Neuronal stem cell (in vitro differentiated cells): ENCODE results near the gene EPB41L2.

Experiments used
- DNase-seq: peaks from one replicate; pipeline ENCODE4 v3.0.0-alpha.2; 2013; ENCODE audit warnings: low spot score
- H2AFZ ChIP-seq: one replicate; pipeline ENCODE4 v1.6.1; 2013; ENCODE audit warnings: mild to moderate bottlenecking, low read length, inconsistent platforms
- H2AK5ac ChIP-seq: 2 replicates; pipeline ENCODE4 v1.6.1; 2013; ENCODE audit warnings: low read depth, mild to moderate bottlenecking, inconsistent platforms, low read length, moderate library complexity, mixed read lengths
- H2BK120ac ChIP-seq: 2 replicates; pipeline ENCODE4 v1.6.1; 2013; ENCODE audit warnings: low read depth, mild to moderate bottlenecking, inconsistent platforms, low read length, moderate library complexity, mixed read lengths
- H2BK12ac ChIP-seq: one replicate; pipeline ENCODE4 v1.6.1; 2013; ENCODE audit warnings: low read length, inconsistent platforms
- H2BK15ac ChIP-seq: 2 replicates; pipeline ENCODE4 v1.6.1; 2013; ENCODE audit warnings: mild to moderate bottlenecking, low read length, inconsistent platforms, mixed read lengths
- H2BK5ac ChIP-seq: one replicate; pipeline ENCODE4 v1.6.1; 2013; ENCODE audit warnings: inconsistent platforms, mild to moderate bottlenecking, low read length, moderate library complexity
- H3K14ac ChIP-seq: one replicate; pipeline ENCODE4 v1.6.1; 2013; ENCODE audit warnings: low read length, inconsistent platforms
- H3K18ac ChIP-seq: 2 replicates; pipeline ENCODE4 v1.6.1; 2013; ENCODE audit warnings: low read length, inconsistent platforms
- H3K23ac ChIP-seq: 2 replicates; pipeline ENCODE4 v1.6.1; 2013; ENCODE audit warnings: low read depth, mild to moderate bottlenecking, mixed read lengths, low read length, inconsistent platforms; ENCODE audit not compliant: poor library complexity
- H3K27ac ChIP-seq: replicated peaks from 3 replicates; pipeline ENCODE4 v1.5.1; 2013; ENCODE audit warnings: low read length, inconsistent platforms
- H3K27me3 ChIP-seq, 3 experiments: 2 replicates each; pipeline ENCODE4 v1.6.1; 2013; ENCODE audit warnings: low read length in 3 of 3, mild to moderate bottlenecking in 2 of 3, inconsistent platforms in 1 of 3, low read depth in 1 of 3, mixed read lengths in 1 of 3, moderate library complexity in 1 of 3; ENCODE audit not compliant: control insufficient read depth in 3 of 3, insufficient read depth in 3 of 3
- H3K36me3 ChIP-seq, 2 donors: replicated peaks in 1 of 2; 2 replicates each; pipeline ENCODE4 v1.6.1; 2013; ENCODE audit warnings: low read length in 2 of 2; ENCODE audit not compliant: control insufficient read depth in 2 of 2, insufficient read depth in 2 of 2
- H3K4ac ChIP-seq: 2 replicates; pipeline ENCODE4 v1.6.1; 2013; ENCODE audit warnings: inconsistent platforms, mild to moderate bottlenecking, low read length, moderate library complexity
- H3K4me1 ChIP-seq, 2 donors: 1 replicate in 1 of 2; 2 replicates in 1 of 2; pipeline ENCODE4 v1.6.1; 2013; ENCODE audit warnings: low read length in 2 of 2, low read depth in 1 of 2; ENCODE audit not compliant: control insufficient read depth in 2 of 2, insufficient read depth in 1 of 2
- H3K4me2 ChIP-seq: one replicate; pipeline ENCODE4 v1.6.1; 2013; ENCODE audit warnings: mild to moderate bottlenecking, low read length, inconsistent platforms; ENCODE audit not compliant: insufficient read depth, poor library complexity, severe bottlenecking
- H3K4me3 ChIP-seq, 2 donors: 2 replicates each; pipeline ENCODE4 v1.5.1; 2013; ENCODE audit warnings: low read length in 2 of 2, mild to moderate bottlenecking in 2 of 2, inconsistent platforms in 1 of 2, moderate library complexity in 1 of 2
- H3K79me1 ChIP-seq: one replicate; pipeline ENCODE4 v1.6.1; 2013; ENCODE audit warnings: low read depth, mild to moderate bottlenecking, inconsistent platforms, low read length, moderate library complexity
- H3K9ac ChIP-seq: one replicate; pipeline ENCODE4 v1.6.1; 2013; ENCODE audit warnings: mild to moderate bottlenecking, low read depth, low read length, inconsistent platforms; ENCODE audit not compliant: poor library complexity
- H3K9me3 ChIP-seq, 2 donors: replicated peaks in 1 of 2; 2 replicates each; pipeline versions ENCODE3 to v1.6.1; 2013; ENCODE audit warnings: low read length in 2 of 2, mild to moderate bottlenecking in 2 of 2, inconsistent platforms in 1 of 2, low read depth in 1 of 2, mixed read lengths in 1 of 2, moderate library complexity in 1 of 2; ENCODE audit not compliant: control insufficient read depth in 2 of 2, insufficient read depth in 1 of 2
- H4K8ac ChIP-seq: one replicate; pipeline ENCODE4 v1.6.1; 2013; ENCODE audit warnings: low read depth, mild to moderate bottlenecking, inconsistent platforms, low read length, moderate library complexity
- H4K91ac ChIP-seq: one replicate; pipeline ENCODE4 v1.6.1; 2013; ENCODE audit warnings: low read length, low read depth, mild to moderate bottlenecking, inconsistent platforms; ENCODE audit not compliant: poor library complexity
- WGBS, 2 donors: extraction: QIAGEN DNeasy Blood & Tissue Kit; methylation state at CpG; one replicate each; pipeline ENCODE4 v1.1.7; 2013; ENCODE audit warnings: missing lambda C conversion rate in 2 of 2, mixed read lengths in 1 of 2; ENCODE audit not compliant: insufficient read length in 2 of 2, insufficient replicate concordance in 1 of 2; ENCODE audit errors: extremely low coverage in 2 of 2; 5-methylcytosine and 5-hydroxymethylcytosine counted together

The EPB41L2 gene

DNA sequence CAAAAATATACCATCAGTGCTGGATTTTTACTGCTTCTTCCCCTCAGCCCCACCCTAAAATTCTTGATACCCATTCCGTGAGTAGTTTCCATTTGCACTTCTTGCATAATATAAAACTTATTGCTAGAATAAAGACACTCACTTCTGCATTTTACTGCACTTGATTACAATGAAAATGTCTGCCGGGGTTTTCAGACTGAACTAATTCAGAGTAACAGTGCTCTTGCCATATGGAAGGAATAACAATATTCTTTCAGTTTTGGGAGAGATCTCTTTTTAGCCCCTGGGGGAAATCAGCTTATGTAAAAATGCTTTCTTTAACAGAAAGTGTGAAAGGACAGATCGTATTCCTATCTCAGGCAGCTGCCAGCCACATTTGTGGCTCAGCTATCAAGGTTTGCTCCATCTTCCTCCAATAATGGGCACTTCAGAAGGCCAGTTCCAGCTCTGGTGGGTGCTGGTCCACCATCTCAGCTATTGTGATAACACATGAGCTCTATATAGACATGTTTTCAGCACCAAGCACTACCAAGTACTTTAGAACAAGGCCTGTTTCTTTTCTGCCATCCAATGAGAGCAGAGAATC, 226.9 kb downstream of the EPB41L2 start:
- H3K9me3 ChIP-seq, result peaks cover 0 to 3% of the 10 kb centered on the region in 2 donors
- H3K4me1 ChIP-seq, result no peaks in the 10 kb centered on the region
- H3K4ac ChIP-seq, result no peak overlapping the region
- H2BK15ac ChIP-seq, result no peak overlapping the region
- H2AFZ ChIP-seq, result no peak overlapping the region
- H3K23ac ChIP-seq, result no peak overlapping the region
- WGBS, 2 donors, result no CpG with 5 or more reads among the region's 3 CpGs
- H2AK5ac ChIP-seq, result no peak overlapping the region
- H2BK12ac ChIP-seq, result no peak overlapping the region
- no peak for DNase-seq
- no peak overlapping the region for H3K27ac ChIP-seq
- no peak overlapping the region for H4K91ac ChIP-seq
- no peak overlapping the region for H3K4me2 ChIP-seq
- no peak overlapping the region for H2BK5ac ChIP-seq
- H2BK120ac ChIP-seq, result no peak overlapping the region
- no peaks in the 10 kb centered on the region for H3K79me1 ChIP-seq
- H3K18ac ChIP-seq, result no peak overlapping the region
- no peak overlapping the region for H3K14ac ChIP-seq
- peaks cover 0 to 5% of the 10 kb centered on the region in 2 donors for H3K36me3 ChIP-seq
- H3K9ac ChIP-seq, result no peak overlapping the region
- no peak overlapping the region for H3K4me3 ChIP-seq
- H3K27me3 ChIP-seq, result no peaks in the 10 kb centered on the region
- H4K8ac ChIP-seq, result no peak overlapping the region

DNA sequence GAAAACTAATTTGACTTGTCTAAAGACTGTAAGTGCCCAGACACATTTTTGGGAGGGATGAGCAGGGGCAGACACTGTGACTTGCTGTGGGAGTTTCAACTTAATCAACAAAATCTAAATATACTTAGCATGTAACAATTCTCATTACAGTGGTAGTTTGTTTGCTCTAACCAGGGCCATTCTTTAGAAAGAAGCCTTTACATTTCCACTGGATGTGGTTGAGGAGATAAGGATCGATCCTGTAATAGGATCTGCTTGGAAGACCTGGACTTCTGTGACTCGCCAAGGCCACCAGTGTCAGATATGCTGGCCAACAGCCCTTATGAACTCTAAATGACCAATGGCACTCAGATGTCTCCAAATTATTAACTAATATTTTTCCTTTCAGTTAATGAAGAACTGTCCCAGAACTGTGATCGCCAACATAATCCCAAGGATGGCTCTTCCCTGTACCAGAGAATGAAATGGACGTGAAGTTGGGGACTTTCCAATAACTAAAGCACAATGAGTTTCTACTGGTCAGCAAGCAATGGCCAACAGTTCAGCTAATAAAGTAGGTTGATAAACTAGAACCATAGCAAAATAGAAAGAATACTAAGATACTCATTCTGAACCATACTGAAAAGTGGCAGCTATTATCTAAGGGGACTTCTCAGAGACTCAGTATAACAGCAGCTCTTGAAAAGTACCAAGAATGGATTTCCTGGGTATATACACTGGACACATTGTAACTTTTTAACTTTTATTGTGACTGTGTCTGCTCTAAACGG, 228.4 kb downstream of the EPB41L2 start:
- no peak overlapping the region for H3K18ac ChIP-seq
- H3K9me3 ChIP-seq, result peaks cover 0 to 3% of the 10 kb centered on the region in 2 donors
- H2AFZ ChIP-seq, result no peak overlapping the region
- H3K9ac ChIP-seq, result no peak overlapping the region
- no CpG with 5 or more reads among the region's 5 CpGs for WGBS, 2 donors
- no peaks in the 10 kb centered on the region for H3K27me3 ChIP-seq
- H3K4me3 ChIP-seq, result no peak overlapping the region
- H2BK12ac ChIP-seq, result no peak overlapping the region
- no peak overlapping the region for H3K14ac ChIP-seq
- no peak overlapping the region for H3K23ac ChIP-seq
- no peak overlapping the region for H2AK5ac ChIP-seq
- H2BK5ac ChIP-seq, result no peak overlapping the region
- H2BK15ac ChIP-seq, result no peak overlapping the region
- no peak for DNase-seq
- H3K27ac ChIP-seq, result no peak overlapping the region
- no peaks in the 10 kb centered on the region for H3K4me1 ChIP-seq
- H2BK120ac ChIP-seq, result no peak overlapping the region
- H3K36me3 ChIP-seq, result no peaks in the 10 kb centered on the region
- no peak overlapping the region for H4K91ac ChIP-seq
- H3K79me1 ChIP-seq, result no peaks in the 10 kb centered on the region
- H3K4ac ChIP-seq, result no peak overlapping the region
- H3K4me2 ChIP-seq, result no peak overlapping the region
- no peak overlapping the region for H4K8ac ChIP-seq

DNA sequence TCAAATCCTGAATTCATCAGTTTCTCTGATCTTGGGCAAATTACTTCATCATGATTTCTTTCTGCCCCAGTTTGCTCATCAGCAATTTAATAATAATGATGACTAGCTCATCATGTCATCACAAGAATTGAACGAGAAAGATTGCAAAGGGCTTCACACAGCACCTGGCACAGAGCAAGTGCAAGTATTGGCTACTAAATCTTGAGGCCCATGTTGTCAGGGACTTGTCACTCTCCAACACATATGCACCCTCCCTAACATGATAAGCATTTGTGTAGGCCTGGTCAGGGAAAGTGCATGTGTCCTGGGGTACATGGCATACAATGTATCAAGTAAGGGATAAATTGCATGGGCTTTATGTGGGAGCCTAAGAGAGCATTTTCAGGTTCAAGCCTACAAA, 229.5 kb downstream of the EPB41L2 start:
- H3K27ac ChIP-seq, result no peak overlapping the region
- no peak overlapping the region for H3K9ac ChIP-seq
- DNase-seq, result no peak
- H3K4me3 ChIP-seq, result no peak overlapping the region
- no peak overlapping the region for H4K8ac ChIP-seq
- no peak overlapping the region for H3K4ac ChIP-seq
- no peak overlapping the region for H4K91ac ChIP-seq
- no peak overlapping the region for H3K14ac ChIP-seq
- peaks cover 0 to 3% of the 10 kb centered on the region in 2 donors for H3K9me3 ChIP-seq
- H3K4me2 ChIP-seq, result no peak overlapping the region
- no peaks in the 10 kb centered on the region for H3K27me3 ChIP-seq
- H3K23ac ChIP-seq, result no peak overlapping the region
- H3K36me3 ChIP-seq, result no peaks in the 10 kb centered on the region
- no CpG with 5 or more reads among the region's 1 CpG for WGBS, 2 donors
- H2BK15ac ChIP-seq, result no peak overlapping the region
- H2BK12ac ChIP-seq, result no peak overlapping the region
- no peak overlapping the region for H2BK120ac ChIP-seq
- no peaks in the 10 kb centered on the region for H3K4me1 ChIP-seq
- H3K18ac ChIP-seq, result no peak overlapping the region
- H2AFZ ChIP-seq, result no peak overlapping the region
- H2AK5ac ChIP-seq, result no peak overlapping the region
- no peak overlapping the region for H2BK5ac ChIP-seq
- no peaks in the 10 kb centered on the region for H3K79me1 ChIP-seq

DNA sequence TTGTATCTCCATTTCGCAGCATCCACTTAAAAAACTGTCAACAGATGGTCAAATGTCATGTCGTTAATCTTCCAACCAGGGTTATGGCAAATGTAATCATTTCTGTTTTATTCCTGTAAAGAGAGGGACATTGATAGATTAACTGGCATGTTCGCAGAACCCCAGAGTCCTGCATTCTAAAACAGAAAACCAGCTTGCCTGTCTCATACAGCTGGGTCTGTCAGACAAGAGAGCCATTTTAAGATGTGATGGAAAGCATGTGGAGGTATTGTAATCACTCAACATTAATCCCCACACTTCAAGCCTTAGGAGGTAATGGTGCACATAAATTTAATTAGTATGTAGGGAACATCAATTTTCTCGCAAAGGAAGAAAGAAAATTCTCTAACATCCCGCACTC, 231.4 kb downstream of the EPB41L2 start:
- no peaks in the 10 kb centered on the region for H3K79me1 ChIP-seq
- no peak overlapping the region for H2AFZ ChIP-seq
- H2AK5ac ChIP-seq, result no peak overlapping the region
- H3K23ac ChIP-seq, result no peak overlapping the region
- H2BK120ac ChIP-seq, result no peak overlapping the region
- no peak overlapping the region for H3K4ac ChIP-seq
- peaks cover 0 to under 1% of the 10 kb centered on the region in 2 donors for H3K4me1 ChIP-seq
- no peak for DNase-seq
- H3K18ac ChIP-seq, result no peak overlapping the region
- no peak overlapping the region for H3K4me3 ChIP-seq
- no peak overlapping the region for H2BK5ac ChIP-seq
- no peaks in the 10 kb centered on the region for H3K27me3 ChIP-seq
- H3K9ac ChIP-seq, result no peak overlapping the region
- H3K27ac ChIP-seq, result no peak overlapping the region
- no peak overlapping the region for H2BK12ac ChIP-seq
- no peaks in the 10 kb centered on the region for H3K36me3 ChIP-seq
- H4K91ac ChIP-seq, result no peak overlapping the region
- H3K9me3 ChIP-seq, result peaks cover 0 to 3% of the 10 kb centered on the region in 2 donors
- no peak overlapping the region for H3K14ac ChIP-seq
- no peak overlapping the region for H4K8ac ChIP-seq
- H3K4me2 ChIP-seq, result no peak overlapping the region
- no peak overlapping the region for H2BK15ac ChIP-seq
- no CpG with 5 or more reads among the region's 5 CpGs for WGBS, 2 donors
